Stimulated activated CD4-positive, alpha-beta T cell treated with anti-CD3 and anti-CD28 coated beads, Interleukin-15, amount 100 ng/mL, for 24 hours (primary cell): ENCODE results near the gene RPGRIP1L.

Experiments used
- DNase-seq: peaks from one replicate; pipeline ENCODE4 v3.0.0-alpha.2; 2020

RPGRIP1L gene

DNA sequence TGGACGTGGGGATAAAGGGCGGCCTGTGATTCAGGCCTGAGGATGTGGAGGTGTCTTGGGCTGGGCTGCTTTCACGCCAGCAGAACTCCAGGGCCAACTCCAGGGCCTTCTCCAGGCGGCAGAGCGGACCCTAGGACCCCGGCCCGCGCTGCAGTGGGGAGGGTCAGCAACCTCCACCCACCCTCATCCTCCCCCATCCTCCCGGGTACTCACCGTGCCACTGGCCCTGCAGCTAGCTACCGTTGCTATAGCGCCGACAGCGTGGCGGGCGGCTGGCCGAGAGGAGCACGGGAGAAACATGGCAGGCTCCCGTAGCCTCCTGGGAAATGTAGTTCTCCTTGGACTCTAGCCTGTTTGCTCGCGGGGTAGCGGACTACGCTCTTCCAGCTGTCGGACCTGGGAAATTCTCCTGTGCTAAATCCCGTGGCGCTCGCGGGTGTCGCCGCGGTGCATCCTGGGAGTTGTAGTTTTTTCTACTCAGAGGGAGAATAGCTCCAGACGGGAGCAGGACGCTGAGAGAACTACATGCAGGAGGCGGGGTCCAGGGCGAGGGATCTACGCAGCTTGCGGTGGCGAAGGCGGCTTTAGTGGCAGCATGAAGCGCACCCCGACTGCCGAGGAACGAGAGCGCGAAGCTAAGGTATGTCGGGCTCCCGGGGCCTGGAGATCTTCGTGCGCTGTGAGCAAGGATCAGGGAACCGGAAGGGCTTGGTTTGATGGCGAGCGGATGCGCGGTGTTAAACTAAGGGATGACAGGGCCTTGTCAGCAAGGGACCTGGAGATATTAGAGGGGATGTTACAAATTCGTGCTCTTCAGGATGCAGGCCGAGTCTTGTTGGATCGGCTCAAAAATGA lies at the start of gene RPGRIP1L, which contains the start of gene FTO:
Gene RPGRIP1L, minus strand, starts transcription at position 270 of the 855 bp plus-strand sequence. CDS start 3,136 bp downstream, outside the sequence.
Gene FTO, plus strand, starts transcription at position 567 of the 855 bp plus-strand sequence.
- peak; percentile 99 for DNase-seq

- DNase-seq: no peak
These were observed 49.8 kb upstream of the RPGRIP1L start for GRCh38 chr16:53753431-53753830.

- no peak for DNase-seq
These were observed 48.9 kb upstream of the RPGRIP1L start for GRCh38 chr16:53752560-53752959.

GRCh38 chr16:53745753-53746266 lies 42.2 kb upstream of the RPGRIP1L start:
- DNase-seq: no peak

- DNase-seq: no peak
These were observed 41.4 kb upstream of the RPGRIP1L start for GRCh38 chr16:53745086-53745485.

DNA sequence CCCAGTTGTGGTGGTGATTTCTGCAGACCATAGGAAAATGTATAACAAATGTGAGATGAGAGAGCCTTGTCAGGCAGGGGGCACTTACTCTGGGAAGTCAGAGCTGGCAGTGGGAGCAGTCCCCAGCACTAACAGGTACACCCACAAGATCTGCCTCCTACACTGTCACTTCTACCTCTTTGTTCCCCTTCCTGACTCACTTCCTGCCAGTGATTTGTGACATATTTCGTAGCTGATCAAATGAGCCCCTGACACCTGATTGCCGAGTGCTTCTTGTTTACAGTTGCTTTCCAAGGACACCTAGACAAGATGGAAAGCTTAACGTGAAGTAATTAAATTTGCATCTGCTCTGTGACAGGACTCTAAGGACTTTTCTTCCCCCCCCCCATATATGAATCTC lies 40.8 kb upstream of the RPGRIP1L start:
- DNase-seq: peak; percentile 18

GRCh38 chr16:53743149-53743566 lies 39.5 kb upstream of the RPGRIP1L start:
- DNase-seq: peak; percentile 35

DNA sequence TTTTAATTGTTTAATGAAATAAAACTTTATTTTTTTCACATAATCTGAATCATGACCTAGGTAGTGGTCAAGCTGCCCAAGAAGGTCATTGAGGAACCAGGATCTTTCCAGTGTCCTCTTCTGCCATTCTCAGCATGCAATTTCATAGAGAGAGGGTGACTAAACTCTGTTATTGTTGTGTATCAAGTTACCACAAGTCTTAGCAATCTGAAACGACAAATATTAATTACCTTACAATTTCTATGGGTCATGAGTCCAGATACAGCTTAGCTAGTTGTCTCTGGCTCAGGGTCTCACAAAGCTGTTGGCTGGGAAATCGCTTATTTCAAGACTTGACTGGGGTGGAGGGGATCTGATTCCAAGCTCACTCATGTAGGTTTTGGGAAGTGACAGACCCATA lies 37.9 kb upstream of the RPGRIP1L start:
- DNase-seq: no peak

DNA sequence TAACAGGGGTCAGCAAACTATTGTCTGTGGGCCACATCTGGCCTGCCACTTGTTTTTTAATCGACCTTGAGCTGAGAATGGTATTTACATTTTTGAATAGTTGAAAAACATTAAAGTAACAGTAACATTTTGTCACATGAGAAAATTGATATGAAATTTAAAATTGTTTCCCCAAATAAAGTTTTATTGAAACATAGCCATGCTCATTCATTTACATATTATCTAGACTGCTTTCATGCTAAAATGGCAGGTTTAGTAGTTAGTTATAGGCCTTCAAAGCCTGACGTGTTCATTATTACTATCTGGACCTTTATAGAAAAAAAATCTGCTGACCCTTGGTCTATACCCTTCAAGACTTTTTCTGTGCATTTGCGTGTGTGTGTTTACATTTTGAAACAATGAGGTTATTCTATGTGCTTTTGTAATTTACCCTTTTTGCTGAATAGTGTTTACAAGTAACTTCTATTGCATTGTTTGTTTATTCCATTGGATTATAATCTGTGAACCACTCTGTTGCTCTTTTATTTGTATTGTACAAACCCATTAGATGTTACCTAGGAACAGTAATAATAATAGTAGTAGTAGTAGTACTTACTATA lies 37.4 kb upstream of the RPGRIP1L start:
- no peak for DNase-seq

DNA sequence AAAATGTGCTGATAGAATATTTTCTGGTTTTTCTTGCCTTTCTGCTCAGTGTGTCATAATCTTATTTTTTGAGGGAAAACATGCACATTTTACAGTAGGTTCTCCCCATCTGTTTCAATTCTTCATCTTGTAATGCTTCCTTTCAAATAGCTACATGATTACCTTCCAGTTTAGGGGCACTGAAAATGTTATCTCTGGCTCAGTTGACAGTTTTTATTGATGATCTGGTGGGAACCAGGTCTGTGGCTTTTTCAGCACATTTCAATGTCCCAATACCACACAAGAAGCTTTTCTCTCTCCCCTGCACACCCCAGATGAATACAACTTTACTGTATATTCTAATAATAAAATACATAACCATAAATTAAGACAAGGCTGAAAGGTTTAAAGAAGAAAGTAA lies 36.8 kb upstream of the RPGRIP1L start:
- DNase-seq: no peak

GRCh38 chr16:53737552-53737951 lies 33.9 kb upstream of the RPGRIP1L start:
- no peak for DNase-seq

- no peak for DNase-seq
These were observed 32.6 kb upstream of the RPGRIP1L start for GRCh38 chr16:53736297-53736696.

DNA sequence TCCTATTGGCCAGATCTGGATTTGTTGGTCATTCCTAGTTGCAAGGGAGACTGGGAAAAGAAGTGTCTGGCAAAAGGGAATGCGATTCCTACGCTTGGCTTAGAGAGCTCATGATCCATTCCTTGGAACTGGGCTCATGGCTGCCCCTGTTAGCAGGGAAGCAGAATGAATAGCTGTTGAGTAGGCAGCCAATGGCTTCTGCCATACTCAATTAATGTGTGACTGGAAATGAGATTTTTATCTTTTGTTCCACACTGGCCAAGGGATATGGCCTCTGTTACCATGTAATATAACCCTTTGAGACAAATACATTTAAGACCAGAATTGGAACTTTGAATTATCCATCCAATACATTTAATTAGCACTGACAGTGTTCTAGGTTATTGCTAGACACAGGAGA lies 31.2 kb upstream of the RPGRIP1L start:
- no peak for DNase-seq

GRCh38 chr16:53732296-53732929 lies 28.8 kb upstream of the RPGRIP1L start:
- no peak for DNase-seq

DNA sequence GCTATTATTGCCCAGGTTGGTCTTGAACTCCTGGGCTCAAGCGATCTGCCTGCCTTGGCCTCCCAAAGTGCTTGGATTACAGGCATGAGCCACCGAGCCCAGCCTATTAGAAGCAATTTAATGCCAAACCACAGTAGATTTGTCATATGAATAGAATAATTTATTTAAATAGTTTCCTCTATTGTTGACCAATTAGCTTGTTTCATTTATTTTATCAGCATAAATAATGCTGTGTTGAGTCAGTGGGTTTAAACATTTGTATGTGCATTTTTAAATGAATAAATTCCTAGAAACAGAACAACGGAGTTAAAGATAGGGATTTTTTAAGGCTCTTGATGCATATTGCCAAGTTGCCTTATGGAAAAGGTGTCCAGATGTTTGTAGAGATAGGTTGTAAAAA lies 27.0 kb upstream of the RPGRIP1L start:
- no peak for DNase-seq

- no peak for DNase-seq
These were observed 23.0 kb upstream of the RPGRIP1L start for GRCh38 chr16:53726625-53727024.

DNA sequence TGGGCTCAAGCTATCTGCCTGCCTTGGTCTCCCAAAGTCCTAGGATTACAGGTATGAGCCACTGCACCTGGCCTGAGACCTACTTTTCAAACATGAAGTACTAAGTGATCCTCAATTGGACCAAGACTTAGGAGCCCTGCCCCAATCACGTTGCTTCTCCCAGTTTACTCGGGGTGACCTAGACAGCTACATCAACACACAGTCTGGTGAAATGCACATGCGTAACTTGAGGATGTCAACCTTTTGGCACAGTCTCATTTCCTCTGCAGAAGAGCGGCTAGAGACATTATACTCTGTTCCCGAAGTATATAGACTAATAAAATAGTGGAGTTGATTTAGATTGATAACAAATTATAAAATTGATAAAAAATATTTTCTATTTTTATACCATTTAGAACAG lies 17.4 kb upstream of the RPGRIP1L start:
- DNase-seq: no peak

DNA sequence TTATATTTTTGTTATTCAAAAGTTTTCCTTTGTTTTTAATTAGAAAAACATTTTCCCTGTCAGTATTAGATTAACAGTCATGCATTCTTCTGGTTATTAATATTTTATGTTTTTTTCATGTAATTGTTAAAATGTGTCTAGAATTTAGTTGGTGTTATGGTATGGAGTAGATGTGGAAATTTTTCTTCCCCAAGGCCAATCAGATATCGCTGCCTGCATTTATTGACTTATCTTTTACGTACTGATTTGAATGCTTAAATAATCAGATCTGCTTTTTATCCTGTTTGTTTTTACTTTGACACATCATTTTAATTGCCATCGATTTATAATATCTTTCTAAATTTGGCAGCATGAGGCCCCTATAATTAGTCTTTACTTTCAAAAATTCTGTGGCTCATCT lies 13.9 kb upstream of the RPGRIP1L start:
- DNase-seq: no peak

DNA sequence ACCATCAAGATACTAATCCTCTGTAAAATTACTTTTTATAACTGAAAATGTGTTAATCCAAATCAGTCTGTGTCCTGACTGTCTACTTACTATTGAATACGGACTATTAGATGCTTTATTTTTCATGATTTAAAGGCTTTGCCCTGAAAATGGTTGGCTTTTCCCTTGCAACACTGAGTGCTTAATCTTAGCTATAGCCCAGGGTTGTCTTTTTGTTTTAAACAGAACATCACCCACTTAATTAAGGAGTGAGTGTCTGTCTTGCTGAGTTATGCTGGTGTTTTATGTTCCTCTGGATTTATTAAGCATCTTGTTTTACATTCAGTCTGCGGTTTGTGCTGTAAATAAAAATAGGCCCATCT lies 11.3 kb upstream of the RPGRIP1L start:
- no peak for DNase-seq

DNA sequence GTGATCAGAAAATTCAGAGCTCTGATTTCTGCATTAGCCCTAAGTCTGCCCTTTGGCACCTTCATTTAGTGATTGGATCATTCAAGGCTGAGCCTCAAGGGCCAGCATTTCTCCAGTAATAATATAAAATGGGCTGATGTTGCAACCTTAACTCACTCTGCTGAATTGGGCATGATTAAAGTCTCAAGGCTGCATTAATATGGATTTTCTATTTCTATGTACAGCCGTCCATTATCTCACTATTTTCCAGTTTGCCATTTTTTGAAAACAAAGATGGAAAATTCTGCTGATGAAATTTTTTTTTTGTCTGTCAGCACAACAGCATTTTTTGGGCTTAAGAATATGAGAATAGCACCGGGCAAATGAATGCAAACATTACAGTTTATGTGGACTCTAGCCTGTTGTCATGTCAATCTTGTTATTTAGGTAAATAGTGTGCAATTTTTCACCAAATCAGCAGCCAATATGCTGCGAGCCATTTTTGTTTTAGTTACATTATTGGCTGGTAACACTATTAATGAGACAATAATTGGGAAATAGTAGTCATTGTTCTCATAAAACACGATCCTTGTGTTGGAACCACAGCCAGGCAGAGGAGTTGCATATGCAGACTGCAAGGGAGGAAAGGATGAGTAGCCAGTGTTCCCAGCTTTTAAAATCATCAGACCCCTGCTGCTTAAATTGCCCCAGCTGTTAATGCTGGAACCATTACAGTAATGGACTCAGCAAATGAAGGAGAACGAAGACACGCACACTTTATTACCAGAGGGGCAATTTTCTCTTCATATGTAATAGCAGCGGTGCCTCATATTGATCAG lies 10.8 kb upstream of the RPGRIP1L start:
- DNase-seq: no peak

DNA sequence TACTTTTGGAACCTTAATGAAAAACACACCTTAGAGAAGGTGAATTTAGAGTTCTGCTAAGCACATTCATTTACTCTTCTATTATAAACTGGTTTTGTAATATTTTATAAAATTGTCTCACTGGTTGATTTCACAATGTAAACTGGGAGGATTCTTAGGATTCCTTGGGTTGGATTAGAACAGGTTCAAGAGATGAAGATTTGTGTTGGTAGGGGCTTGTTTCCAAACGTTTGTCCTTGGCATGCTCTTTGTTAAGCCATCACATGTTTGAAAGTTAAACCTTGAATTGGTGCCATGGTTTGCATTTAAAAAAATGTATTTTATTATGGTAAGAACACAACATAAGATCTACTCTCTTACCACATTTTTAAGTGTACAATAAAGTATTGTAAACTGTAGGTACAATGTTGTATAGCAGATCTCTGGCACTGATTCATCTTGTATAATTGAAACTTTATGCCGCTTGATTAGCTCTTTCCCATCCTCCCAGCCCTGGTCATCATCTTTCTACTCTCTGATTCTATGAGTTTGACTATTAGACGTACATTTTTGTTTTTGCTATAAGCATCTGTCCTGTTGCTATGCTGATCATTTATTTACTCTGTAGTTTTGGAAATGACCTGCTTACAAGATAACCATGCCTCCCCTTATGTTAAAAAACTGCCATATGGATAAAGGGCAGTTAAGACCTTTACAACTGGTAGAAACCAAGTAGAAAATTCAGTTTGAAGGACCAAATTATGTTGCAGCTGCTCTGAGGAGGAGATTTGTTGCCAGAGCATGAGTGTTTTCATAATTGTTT lies 9.9 kb upstream of the RPGRIP1L start:
- DNase-seq: no peak

DNA sequence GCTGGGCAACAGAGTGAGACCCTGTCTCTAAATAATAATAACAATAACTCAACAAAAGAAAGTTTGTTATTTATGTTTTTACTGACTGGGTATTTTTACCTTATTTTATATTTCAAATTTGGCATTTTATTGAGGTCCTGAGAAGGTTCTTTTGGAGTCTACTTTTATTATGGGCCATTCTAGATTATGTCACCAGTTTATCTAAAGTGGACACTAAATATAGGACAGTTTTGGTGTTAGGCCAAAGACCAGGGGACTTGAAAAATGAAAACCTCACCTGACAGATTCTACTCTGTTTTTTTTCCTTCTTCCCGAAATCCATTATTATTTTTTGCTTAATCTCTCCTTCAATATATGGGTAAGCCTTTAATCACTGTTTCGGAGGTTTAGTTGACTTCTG lies 8.4 kb upstream of the RPGRIP1L start:
- DNase-seq: no peak
